RPMI8226 (cell line): ENCODE results near the gene CHEK2.
"Not testable (repeated sequence)": the region's sequence is repeated elsewhere in the genome, so short reads cannot be mapped to it uniquely, and the experiment has no call there.

ENCODE experiments used
- DNase-seq: peaks from one replicate; pipeline ENCODE4 v3.0.0-alpha.2; 2015

Gene CHEK2

DNA sequence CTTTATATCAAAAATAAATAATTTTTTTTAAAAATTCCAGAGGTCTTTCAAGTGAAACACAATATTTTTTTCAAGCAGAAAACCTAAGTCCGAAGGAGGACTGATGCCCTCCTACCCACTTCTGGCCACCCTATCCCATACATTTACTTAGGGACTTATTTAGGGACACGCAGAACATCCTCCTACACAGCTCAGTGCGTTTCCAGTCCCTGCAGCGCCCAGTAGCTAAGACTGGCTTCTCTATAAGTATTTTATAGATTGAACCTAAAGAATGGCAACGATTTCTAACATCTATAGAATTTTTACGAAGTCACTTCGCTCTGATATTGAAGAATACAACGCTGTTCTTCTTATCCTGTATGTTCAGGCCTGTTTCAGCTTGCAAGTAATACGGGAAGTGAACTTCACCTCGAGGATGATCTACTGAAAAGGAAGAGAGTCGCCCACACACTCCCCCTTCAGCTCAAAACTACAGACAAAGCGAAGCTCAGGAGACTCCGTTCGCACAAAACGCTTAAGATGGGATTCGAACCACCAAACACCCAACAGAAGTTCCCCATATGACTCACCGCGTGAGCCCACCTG is 328 bp downstream of the CHEK2 start:
- DNase-seq: no peak

DNA sequence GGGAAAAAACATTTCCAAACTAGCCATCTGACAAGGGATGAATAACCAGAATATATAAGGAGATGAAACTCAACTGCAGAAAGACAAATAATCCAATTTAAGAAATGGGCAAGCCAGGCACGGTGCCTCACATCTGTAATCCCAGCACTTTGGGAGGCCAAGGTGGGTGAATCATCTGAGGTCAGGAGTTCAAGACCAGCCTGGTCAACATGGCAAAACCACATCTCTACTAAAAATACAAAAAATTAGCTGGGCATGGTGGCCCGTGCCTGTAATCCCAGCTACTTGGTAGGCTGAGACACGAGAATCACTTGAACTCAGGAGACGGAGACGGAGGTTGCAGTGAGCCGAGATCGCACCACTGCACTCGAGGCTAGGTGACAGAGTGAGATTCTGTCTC is 2.7 kb downstream of the CHEK2 start:
- not testable (repeated sequence) for DNase-seq

DNA sequence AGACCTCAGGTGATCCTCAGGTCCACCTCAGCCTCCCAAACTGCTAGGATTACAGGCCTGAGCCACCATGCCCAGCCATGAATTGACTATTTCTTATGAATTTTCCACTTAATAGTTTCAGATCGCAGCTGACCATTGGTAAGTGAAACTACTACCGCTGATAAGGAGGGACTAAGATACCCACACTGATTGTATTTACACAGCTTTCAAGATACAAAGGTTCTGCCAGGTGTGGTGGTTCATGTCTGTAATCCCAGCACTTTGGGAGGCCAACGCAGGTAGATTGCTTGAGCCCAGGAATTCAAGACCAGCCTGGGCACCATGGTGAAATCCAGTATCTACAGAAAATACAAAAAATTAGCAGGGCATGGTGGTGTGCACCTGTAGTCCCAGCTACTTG is 3.9 kb downstream of the CHEK2 start:
- DNase-seq: no peak

DNA sequence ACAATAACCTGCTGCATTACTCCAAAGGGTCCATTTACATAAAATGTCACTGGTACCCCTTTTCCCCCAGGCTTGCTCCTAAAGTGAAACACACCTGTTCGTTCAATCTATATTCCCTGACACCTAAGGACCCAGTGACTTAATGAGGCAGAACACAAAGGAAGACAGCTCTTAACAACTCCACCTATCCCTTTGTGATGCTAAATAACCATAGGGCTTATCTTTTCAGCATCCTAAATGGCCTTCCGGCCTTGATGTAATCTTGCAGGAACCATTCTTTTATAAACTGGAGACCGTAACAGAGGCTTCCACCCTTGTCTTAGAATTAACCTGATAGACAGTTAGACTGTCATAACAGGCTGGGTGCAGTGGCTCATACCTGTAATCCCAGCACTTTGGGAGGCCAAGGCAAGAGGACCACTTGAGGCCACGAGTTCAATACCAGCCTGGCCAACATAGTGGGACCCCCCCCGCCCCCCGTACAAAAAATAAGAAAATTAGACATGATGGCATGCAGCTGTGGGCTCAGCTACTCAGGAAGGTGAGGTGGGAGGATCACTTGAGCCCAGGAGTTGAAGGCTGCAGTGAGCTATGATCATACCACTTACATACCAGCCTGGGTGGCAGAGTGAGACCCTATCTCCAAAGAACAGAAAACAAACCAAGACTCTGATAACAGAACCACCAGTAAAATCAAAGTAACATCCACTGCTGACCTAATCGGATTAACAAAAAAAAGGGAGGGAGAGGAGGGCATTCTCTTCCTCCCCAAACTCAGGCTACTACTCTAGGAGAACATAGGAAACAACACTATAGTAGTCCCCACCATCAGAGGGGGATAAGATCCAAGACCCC is 5.1 kb downstream of the CHEK2 start:
- DNase-seq: no peak

DNA sequence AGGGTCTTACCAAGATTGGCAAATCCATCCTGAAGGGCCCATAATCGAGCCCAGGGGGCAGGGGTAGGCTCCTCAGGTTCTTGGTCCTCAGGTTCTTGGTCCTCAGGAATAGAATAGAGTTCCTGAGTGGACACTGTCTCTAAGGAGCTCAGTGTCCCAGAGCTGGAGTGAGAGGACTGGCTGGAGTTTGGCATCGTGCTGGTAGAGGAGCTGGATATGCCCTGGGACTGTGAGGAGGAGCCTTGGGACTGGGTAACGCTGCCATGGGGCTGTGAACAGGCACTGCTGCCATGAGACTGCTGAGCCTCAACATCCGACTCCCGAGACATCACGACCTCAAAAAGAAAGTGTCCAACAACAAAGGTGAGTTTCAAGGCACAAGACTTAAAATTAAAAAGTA is 7.2 kb downstream of the CHEK2 start:
- DNase-seq: no peak

DNA sequence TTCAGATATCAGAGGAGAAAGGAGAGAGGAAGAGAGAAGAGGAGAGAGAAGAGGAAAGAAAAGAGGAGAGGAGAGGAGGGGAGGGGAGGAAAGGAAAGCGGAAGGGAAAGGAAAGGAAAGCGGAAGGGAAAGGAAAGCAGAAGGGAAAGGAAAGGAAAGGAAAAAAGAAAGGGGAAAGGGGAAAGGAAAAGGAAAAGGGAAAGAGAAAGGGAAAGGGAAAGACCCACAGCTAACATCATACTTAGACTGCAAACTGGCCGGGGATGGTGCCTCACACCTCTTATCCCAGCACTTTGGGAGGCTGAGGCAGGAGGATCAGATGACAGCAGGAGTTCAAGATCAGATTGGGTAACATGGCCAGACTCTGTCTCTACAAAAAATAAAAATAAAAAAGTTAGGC is 11.4 kb downstream of the CHEK2 start:
- no peak for DNase-seq

GRCh38 chr22:28728621-28729313 is 12.9 kb downstream of the CHEK2 start:
- DNase-seq: no peak

DNA sequence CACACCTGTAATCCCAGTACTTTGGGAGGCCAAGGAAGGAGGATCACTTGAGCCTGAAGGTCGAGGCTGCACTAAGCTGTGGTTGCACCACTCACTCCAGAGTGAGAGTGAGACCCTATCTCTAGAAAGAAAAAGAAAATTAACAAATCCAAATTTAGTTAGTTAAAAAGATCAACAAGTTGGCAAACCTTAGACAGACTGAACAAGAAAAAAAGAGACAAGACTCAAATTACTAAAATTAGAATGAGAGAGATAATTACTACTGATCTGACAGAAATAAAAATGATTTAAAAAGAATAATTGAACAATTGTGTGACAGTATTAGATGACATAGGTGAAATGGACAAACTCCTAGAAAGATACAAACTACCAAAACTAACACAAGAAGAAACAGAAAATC is 13.6 kb downstream of the CHEK2 start:
- DNase-seq: no peak

DNA sequence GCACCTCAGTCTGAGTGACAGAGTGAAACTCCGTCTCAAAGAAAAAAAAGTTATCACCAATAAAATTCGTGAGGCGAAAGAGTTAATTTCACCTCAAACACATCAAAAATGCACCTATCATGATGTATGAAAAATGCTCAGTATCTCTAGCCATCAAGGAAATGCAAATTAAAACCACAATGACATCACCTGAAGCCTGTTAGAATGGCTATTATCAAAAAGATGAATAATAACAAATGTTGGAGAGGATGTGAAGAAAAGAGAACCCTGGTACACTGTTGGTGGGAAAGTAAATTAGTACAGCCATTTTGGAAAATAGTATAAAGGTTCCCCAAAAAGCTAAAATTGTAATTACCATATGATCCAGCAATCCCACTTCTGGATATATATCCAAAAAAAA is 23.6 kb downstream of the CHEK2 start:
- DNase-seq: no peak

DNA sequence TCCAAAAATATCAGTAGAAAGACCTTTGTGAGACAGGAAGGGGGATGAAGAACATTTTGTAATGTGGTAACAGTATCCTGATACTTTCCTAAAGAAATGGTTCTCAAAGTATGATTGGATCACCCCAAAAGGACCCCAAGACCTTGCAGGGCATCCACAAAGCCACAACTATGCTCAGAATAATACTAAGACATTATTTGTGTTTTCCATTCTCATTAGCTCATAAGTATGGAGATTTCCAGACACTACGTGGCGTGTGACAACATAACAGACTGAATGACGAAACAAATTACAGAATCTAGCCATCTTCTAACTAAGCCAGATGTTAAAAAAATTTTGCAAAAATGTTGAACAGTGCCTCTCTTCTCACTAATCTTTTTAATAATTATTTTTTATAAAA is 24.9 kb downstream of the CHEK2 start:
- no peak for DNase-seq

DNA sequence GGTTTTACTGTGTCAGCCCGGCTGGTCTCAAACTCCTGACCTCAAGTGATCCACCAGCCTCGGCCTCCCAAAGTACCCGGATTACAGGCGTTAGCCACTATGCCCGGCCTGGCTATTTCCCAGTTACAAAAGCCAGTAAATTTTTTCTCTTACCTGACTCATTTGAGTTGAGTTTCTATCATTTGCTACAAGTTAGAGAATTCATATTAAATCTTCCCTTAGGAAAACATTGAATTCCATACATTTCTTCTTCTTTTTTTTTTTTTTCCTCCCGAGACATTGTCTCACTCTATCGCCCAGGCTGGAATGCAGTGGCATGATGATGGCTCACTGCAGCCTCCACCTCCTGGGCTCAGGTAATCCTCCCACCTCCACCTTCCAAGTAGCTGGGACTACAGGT is 26.0 kb downstream of the CHEK2 start:
- no peak for DNase-seq

DNA sequence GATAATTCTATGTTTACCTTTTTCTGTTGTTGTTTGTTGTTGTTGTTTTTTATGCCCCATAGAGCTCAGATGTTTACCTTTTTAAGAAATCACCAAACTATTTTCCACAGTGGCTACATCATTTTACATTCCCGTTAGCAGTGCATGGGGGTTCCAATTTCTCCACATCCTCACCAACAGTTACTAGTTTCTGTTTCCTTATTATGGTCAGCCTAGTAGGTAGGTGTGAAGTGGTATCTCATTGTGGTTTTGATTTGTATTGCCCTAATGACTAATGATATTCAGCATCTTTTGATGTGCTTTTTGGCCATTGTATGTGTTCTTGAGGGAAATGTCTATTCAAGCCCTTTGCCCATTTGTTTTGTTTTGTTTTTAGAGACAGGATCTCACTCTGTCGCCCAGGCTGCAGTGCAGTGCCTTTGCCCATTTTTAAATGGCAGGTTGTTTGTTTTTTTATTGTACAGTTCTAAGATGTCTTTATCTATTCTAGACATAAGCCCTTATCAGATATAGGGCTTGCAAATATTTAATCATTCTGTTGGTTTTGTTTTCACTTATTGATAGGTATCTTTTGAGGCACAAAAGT is 27.5 kb downstream of the CHEK2 start:
- DNase-seq: no peak

GRCh38 chr22:28711820-28712777 is 29.5 kb downstream of the CHEK2 start:
- DNase-seq: no peak

DNA sequence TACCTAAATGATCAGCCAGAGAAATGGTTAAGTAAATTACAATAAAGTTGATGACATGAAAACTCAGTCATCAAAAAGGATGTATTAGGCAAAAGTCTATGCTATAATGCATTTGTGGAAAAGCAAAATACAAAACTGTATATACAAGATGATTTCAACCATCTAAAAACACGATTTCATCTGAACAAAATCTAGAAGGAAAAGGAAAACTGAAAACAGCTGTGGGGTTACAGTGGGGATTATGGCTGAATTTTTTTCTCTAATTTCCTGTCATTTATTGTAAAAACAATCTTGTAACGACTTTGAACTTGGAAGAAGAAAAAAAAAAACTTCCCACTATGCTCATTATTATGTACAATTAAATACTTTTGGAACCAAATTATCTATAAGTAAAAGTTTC is 30.3 kb downstream of the CHEK2 start:
- no peak for DNase-seq

DNA sequence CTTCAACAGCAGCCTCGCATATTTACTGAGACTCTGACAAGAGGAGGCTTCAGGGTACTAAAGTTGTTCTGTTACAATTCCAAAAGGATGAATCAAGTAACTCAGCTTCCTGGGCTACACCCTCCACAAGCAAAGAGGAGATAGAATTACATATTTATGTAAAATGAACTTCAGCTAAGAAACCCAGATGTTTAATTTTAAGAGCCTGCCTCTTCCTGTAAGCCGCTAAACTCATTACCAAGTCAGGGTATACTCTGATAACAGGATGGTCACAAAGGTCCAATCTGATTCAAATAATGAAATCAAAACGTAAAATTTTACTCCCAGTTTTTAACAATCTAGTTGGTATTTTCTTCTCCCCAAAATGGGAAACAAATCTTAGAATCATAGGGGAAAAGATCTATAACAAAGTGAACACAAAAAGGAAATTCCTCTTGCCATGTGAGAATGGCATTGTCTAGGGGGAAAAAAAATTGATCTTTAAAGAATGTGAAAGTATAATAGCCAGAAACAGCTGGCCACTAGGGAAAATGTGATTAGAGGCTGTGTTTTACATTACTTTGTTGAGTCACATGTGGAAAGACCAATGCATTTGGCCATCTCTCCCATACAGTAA is 30.9 kb downstream of the CHEK2 start:
- DNase-seq: no peak

- no peak for DNase-seq
Observed at GRCh38 chr22:28710107-28710506, 31.5 kb downstream of the CHEK2 start.

DNA sequence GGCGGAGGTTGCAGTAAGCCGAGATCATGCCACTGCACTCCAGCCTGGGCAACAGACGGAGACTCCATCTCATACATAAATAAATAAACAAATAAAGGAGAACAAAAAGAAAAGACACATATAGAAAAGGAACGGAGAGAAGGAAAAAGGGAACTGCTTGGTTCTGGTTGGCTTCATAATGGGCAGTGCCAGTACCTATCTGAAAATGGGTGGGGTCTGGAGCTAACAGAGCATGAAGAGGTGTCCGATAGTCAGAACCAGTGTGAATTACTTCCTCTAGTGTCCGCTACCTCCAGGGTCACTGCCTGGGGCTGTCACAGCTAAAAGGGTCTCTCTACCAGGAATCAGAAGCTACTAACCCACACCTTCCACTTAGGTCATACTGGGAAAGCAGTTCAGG is 34.8 kb downstream of the CHEK2 start:
- no peak for DNase-seq

GRCh38 chr22:28703436-28703835 is 38.2 kb downstream of the CHEK2 start:
- DNase-seq: no peak

- DNase-seq: no peak
Observed at GRCh38 chr22:28702891-28703290, 38.7 kb downstream of the CHEK2 start.

GRCh38 chr22:28693041-28693760 is 48.4 kb downstream of the CHEK2 start:
- DNase-seq: not testable (repeated sequence)

- not testable (repeated sequence) for DNase-seq
Observed at GRCh38 chr22:28689796-28690195, 51.8 kb downstream of the CHEK2 start.
